Pancreas (tissue), 10 donors: Measurements from ENCODE around the gene NCOA3. TPM values are rescaled to one million over a fixed set of nuclear protein-coding genes. Genes with fewer than 3 reads are reported as not detected.

Experiments
- ATAC-seq, 4 donors: fragments of 200-7000 bp; cut with Tn5 transposase; one replicate each; pipeline versions ENCODE4 v1.8.0 to v1.9.1; 2020; ENCODE audit warnings: mild to moderate bottlenecking in 4 of 4, moderate library complexity in 4 of 4
- DNase-seq, 6 donors: peaks; one replicate each; pipeline ENCODE4 v3.0.0-alpha.2; 2020
- FAIRE-seq: peaks from 2 replicates; lab custom pipeline; 2012; peaks lifted over from hg19 to GRCh38; lab: Jason Lieb, UNC
- H3K27ac ChIP-seq, 4 donors: fragments of 200-600 bp; sonication (generic); 1 replicate in 3 of 4; 2 replicates in 1 of 4; pipeline versions ENCODE4 v1.5.0 to v1.8.0; 2020
- H3K27me3 ChIP-seq, 4 donors: fragments of 200-600 bp; one replicate each; pipeline ENCODE4 v1.8.0; 2021
- H3K36me3 ChIP-seq, 3 donors: fragments of 200-600 bp; sonication (generic) in 1 of 3; one replicate each; pipeline versions ENCODE4 v1.5.0 to v1.8.0; 2020 to 2021
- H3K4me1 ChIP-seq, 3 donors: fragments of 200-600 bp; one replicate each; pipeline ENCODE4 v1.8.0; 2021
- H3K4me3 ChIP-seq, 4 donors: fragments of 200-600 bp; sonication (generic) in 2 of 4; one replicate each; pipeline versions ENCODE4 v1.5.0 to v1.8.0; 2020 to 2021
- H3K9me3 ChIP-seq, 4 donors: fragments of 200-600 bp; one replicate each; pipeline ENCODE4 v1.8.0; 2021
- WGBS, 2 donors: extraction: QIAGEN DNeasy Blood & Tissue Kit; methylation state at CpG; one replicate each; pipeline ENCODE4 v1.1.7; 2013; 5-methylcytosine and 5-hydroxymethylcytosine counted together
- intact Hi-C, 3 donors: fragments of 100-400 bp; cut with DNase I; formaldehyde crosslinking; loops; one replicate each; pipeline versions ENCODE4 v1.11.1 to v1.14.2; 2022
- polyA plus RNA-seq, 2 donors: library from polyadenylated mRNA; stranded (reverse); fragments of 200-250 nt; gene quantifications; one replicate each; pipeline ENCODE4 v1.2.3, GENCODE V29; 2013
- total RNA-seq, 6 donors: library from RNA; stranded (reverse); fragmentation: NEBNext Ultra II Directional in 4 of 6; extraction: Animal tissue kit (Norgen Biotek cat#: 25700) in 4 of 6; gene quantifications; one replicate each; pipeline versions ENCODE4 v1.2.1 to v1.2.4, GENCODE V29; 2021 to 2023
- TF ChIP-seq, protein P1 (sequence below), 4 donors: fragments of 200-600 bp; sonication (generic) in 3 of 4; IDR thresholded peaks; one replicate each; pipeline versions ENCODE4 v1.5.0 to v1.8.0; 2021; ENCODE audit warnings: antibody characterized with exemption in 4 of 4
- donor health status: healthy with polysubstance abuse.
- donor health status: DM: no; HTN: no; CAD: no; lungs with moderate emphysema.
- donor health status: DM: no; HTN: no; CAD: no.
- donor health status: control.
- donor health status: control.
- donor health status: Bipolar disorder and iron deficiency.
- donor health status: DM: yes; HTN: yes; CAD: no.
- donor health status: DM: no; HTN: no; CAD: no.
- donor health status: DM: no; HTN: no; CAD: no.
- donor health status: DM: yes; HTN: yes; CAD: no.

Gene NCOA3
- total and polyA plus RNA-seq, 8 donors = 3.6 to 17.4 (median 10.5) TPM

DNA sequence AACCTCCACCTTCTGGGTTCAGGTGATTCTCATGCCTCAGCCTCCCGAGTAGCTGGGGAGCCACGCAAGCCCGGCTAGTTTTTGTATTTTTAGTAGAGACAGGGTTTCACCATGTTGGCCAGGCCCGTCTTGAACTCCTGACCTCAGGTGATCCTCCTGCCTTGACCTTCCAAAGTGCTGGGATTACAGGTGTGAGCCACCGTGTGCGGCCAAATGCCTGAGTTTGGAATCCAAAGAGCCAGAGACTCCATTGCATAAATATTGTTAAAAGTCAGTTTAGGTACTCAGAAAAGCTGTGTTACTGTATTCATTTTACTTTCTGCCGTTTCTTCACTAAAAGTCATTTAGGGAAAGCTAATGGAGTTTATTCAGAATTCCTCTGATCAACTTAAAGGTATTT is 146.3 kb downstream of the NCOA3 start:
- peaks cover 6 to 56% (median 11%) of the 10 kb centered on the region in 3 donors for H3K36me3 ChIP-seq
- DNase-seq (no peak), FAIRE-seq (no peak), ATAC-seq (no peak)
- no peaks in the 10 kb centered on the region for H3K27me3 ChIP-seq
- TF ChIP-seq, protein P1, sequence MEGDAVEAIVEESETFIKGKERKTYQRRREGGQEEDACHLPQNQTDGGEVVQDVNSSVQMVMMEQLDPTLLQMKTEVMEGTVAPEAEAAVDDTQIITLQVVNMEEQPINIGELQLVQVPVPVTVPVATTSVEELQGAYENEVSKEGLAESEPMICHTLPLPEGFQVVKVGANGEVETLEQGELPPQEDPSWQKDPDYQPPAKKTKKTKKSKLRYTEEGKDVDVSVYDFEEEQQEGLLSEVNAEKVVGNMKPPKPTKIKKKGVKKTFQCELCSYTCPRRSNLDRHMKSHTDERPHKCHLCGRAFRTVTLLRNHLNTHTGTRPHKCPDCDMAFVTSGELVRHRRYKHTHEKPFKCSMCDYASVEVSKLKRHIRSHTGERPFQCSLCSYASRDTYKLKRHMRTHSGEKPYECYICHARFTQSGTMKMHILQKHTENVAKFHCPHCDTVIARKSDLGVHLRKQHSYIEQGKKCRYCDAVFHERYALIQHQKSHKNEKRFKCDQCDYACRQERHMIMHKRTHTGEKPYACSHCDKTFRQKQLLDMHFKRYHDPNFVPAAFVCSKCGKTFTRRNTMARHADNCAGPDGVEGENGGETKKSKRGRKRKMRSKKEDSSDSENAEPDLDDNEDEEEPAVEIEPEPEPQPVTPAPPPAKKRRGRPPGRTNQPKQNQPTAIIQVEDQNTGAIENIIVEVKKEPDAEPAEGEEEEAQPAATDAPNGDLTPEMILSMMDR (IDR thresholded peaks at IDR 0.05) = no peak
- H3K27ac ChIP-seq = no peak overlapping the region
- H3K4me3 ChIP-seq = no peak overlapping the region
- no peaks in the 10 kb centered on the region for H3K9me3 ChIP-seq
- 86 to 87% methylated on average over 7 of the region's 7 CpGs for WGBS, 2 donors
- intact Hi-C loops = no loop called here
- H3K4me1 ChIP-seq = no peaks in the 10 kb centered on the region

DNA sequence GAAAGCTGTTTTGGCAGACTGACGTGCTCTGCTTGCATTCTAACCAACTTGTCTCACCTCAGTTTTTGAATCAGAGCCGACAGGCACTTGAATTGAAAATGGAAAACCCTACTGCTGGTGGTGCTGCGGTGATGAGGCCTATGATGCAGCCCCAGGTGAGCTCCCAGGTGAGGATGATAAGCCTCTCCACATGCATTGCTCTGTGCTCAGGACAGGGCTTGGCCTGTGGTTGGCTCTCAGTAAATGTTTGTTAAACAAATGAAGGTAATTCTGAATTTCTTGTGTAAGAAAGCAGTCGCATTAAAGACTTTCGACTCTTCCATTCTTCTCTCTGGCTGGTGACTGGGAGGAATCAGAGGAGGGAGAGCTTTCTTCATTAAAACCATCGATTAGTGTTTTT is 147.3 kb downstream of the NCOA3 start:
- Histone ChIP-seq H3K4me3 (no peak overlapping the region), H3K4me1 (no peaks in the 10 kb centered on the region), H3K36me3 (peaks cover 6 to 56% (median 16%) of the 10 kb centered on the region in 3 donors), H3K27ac (no peak overlapping the region), H3K9me3 (no peaks in the 10 kb centered on the region), H3K27me3 (no peaks in the 10 kb centered on the region)
- ATAC-seq (no peak), DNase-seq (no peak), FAIRE-seq (no peak)
- intact Hi-C loops = no loop called here
- TF ChIP-seq, protein P1 (IDR thresholded peaks at IDR 0.05) = no peak
- WGBS, 2 donors = 85 to 87% methylated on average over 6 of the region's 6 CpGs

DNA sequence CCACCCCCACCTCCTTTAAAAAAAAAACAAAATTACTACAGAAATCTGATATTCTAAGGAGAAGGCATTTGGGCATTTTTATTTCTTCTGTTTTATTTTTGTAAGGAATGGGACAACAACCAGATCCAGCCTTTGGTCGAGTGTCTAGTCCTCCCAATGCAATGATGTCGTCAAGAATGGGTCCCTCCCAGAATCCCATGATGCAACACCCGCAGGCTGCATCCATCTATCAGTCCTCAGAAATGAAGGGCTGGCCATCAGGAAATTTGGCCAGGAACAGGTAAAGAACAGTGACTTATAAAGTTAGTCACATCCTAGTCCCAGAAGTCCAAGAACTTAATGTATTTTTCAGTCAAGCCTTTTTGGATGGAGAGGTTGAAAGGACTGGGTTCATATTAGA is 150.6 kb downstream of the NCOA3 start:
- H3K27me3 ChIP-seq = no peaks in the 10 kb centered on the region
- no peak overlapping the region for H3K27ac ChIP-seq
- no peaks in the 10 kb centered on the region for H3K9me3 ChIP-seq
- intact Hi-C loops = no loop called here
- no peak for ATAC-seq
- H3K4me3 ChIP-seq = no peak overlapping the region
- H3K4me1 ChIP-seq = no peaks in the 10 kb centered on the region
- no peak for DNase-seq
- TF ChIP-seq, protein P1 (IDR thresholded peaks at IDR 0.05) = no peak
- FAIRE-seq = no peak
- WGBS, 2 donors = 82 to 90% methylated on average over 3 of the region's 3 CpGs
- H3K36me3 ChIP-seq = peaks cover 6 to 58% (median 11%) of the 10 kb centered on the region in 3 donors

DNA sequence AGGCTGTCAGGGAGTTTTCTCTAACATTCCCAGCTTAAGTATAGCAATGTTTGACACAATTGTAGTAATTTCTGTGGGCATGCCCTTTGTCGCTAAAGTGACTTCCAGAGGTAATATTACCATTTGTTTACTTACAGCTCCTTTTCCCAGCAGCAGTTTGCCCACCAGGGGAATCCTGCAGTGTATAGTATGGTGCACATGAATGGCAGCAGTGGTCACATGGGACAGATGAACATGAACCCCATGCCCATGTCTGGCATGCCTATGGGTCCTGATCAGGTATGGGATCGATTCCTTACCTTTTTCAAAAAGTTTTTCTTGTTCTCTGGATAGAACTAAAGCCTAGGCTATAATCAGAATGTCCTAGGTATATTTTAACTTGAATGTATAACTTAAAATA is 151.1 kb downstream of the NCOA3 start:
- H3K36me3 ChIP-seq = peaks cover 6 to 55% (median 11%) of the 10 kb centered on the region in 3 donors
- no peaks in the 10 kb centered on the region for H3K27me3 ChIP-seq
- ATAC-seq = no peak
- no peaks in the 10 kb centered on the region for H3K4me1 ChIP-seq
- intact Hi-C loops = no loop called here
- DNase-seq = no peak
- FAIRE-seq = no peak
- 93 to 100% methylated on average over 2 of the region's 2 CpGs for WGBS, 2 donors
- no peak overlapping the region for H3K27ac ChIP-seq
- TF ChIP-seq, protein P1 (IDR thresholded peaks at IDR 0.05) = no peak
- H3K9me3 ChIP-seq = no peaks in the 10 kb centered on the region
- no peak overlapping the region for H3K4me3 ChIP-seq

DNA sequence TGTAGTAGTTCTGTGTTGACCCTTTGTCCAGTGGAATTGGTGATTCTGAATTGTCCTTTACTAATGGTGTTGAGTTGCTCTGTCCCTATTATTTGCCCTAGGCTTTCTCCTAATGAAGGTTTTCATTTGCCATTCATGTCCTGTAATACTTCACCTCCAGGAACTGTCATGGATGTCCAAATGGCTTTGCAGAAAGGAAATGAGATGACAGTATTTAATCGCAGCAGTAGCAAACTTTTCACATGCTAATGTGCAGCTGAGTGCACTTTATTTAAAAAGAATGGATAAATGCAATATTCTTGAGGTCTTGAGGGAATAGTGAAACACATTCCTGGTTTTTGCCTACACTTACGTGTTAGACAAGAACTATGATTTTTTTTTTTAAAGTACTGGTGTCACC is 152.2 kb downstream of the NCOA3 start:
- 75 to 77% methylated on average over 2 of the region's 2 CpGs for WGBS, 2 donors
- DNase-seq = no peak
- H3K4me1 ChIP-seq = no peaks in the 10 kb centered on the region
- no peak overlapping the region for H3K4me3 ChIP-seq
- no peaks in the 10 kb centered on the region for H3K9me3 ChIP-seq
- H3K27ac ChIP-seq = no peak overlapping the region
- intact Hi-C loops = no loop called here
- no peaks in the 10 kb centered on the region for H3K27me3 ChIP-seq
- peaks cover 4 to 44% (median 11%) of the 10 kb centered on the region in 3 donors for H3K36me3 ChIP-seq
- TF ChIP-seq, protein P1 (IDR thresholded peaks at IDR 0.05) = no peak
- no peak for ATAC-seq
- FAIRE-seq = no peak
